Osteoblast (primary cell): ENCODE measurements around the gene CATSPERE. TPM values are rescaled to one million over a fixed set of nuclear protein-coding genes. Genes with fewer than 3 reads are reported as not detected.

ENCODE experiments used
- DNase-seq: peaks from one replicate; pipeline ENCODE4 v3.0.0; 2011; ENCODE audit warnings: low spot score, mixed read lengths; ENCODE audit not compliant: insufficient read length; ENCODE audit errors: missing footprints
- H2AFZ ChIP-seq: 2 replicates; pipeline ENCODE4 v1.6.0; 2011; ENCODE audit warnings: mild to moderate bottlenecking, low read length
- H3K27ac ChIP-seq: 2 replicates; pipeline ENCODE4 v1.5.1; 2011; ENCODE audit warnings: mild to moderate bottlenecking, low read depth, low read length, moderate library complexity
- H3K27me3 ChIP-seq: 2 replicates; pipeline ENCODE4 v1.6.0; 2012; ENCODE audit warnings: mild to moderate bottlenecking, control low read depth, inconsistent platforms, low read length, moderate library complexity; ENCODE audit not compliant: insufficient read depth
- H3K36me3 ChIP-seq: 2 replicates; pipeline ENCODE4 v1.5.1; 2011; ENCODE audit warnings: mild to moderate bottlenecking, low read length, control low read depth, moderate library complexity; ENCODE audit not compliant: insufficient read depth
- H3K4me1 ChIP-seq: 2 replicates; pipeline ENCODE4 v1.5.1; 2011; ENCODE audit warnings: mild to moderate bottlenecking, low read length, control low read depth, moderate library complexity; ENCODE audit not compliant: insufficient read depth
- H3K4me2 ChIP-seq: 2 replicates; pipeline ENCODE4 v1.6.0; 2011; ENCODE audit warnings: mild to moderate bottlenecking, low read length; ENCODE audit not compliant: insufficient read depth
- H3K4me3 ChIP-seq: fragments of 200-600 bp; sonication (generic); 3 replicates; pipeline ENCODE4 v1.5.1; 2012; ENCODE audit warnings: mild to moderate bottlenecking, low read length, inconsistent platforms; ENCODE audit not compliant: insufficient read depth
- H3K79me2 ChIP-seq: 2 replicates; pipeline ENCODE4 v1.6.0; 2012; ENCODE audit warnings: mild to moderate bottlenecking, low read length, control low read depth, inconsistent platforms; ENCODE audit not compliant: insufficient read depth
- H3K9me3 ChIP-seq: 2 replicates; pipeline ENCODE4 v1.5.1; 2011; ENCODE audit warnings: low read depth, low read length, control low read depth
- H4K20me1 ChIP-seq: 2 replicates; pipeline ENCODE4 v1.6.0; 2012; ENCODE audit warnings: mild to moderate bottlenecking, low read length, control low read depth; ENCODE audit not compliant: insufficient read depth
- total RNA-seq: library from RNA; depleted of rRNA; stranded (reverse); fragments of >200 nt; gene quantifications from 2 replicates; pipeline ENCODE4 v1.2.3, GENCODE V29; 2012
- TF ChIP-seq, protein P1 (sequence below): IDR thresholded peaks from 2 replicates; pipeline ENCODE4 v1.5.1; 2011; ENCODE audit warnings: mild to moderate bottlenecking, low read depth, low read length, moderate library complexity; ENCODE audit errors: extremely low read depth

The CATSPERE gene
- total RNA-seq, 1 donor, result 1.4 TPM

DNA sequence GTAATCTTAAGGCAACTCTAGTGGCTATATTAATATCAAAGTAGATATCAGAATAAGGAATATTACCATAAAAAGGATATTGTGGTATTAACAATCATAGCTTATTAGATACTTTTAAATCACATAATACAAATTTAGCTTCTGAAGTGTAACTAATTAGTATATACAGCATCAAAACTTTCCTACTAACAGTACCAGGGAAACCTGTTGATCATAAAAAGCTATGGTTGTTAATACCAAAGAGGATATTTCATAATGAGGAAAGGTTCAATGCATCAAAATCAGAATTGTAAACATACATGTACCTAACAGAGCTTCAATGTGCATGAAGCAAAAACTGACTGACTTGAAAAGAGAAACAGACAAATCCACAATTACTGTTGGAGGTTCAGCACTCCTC lies 33.4 kb upstream of the CATSPERE start:
- TF ChIP-seq, protein P1, sequence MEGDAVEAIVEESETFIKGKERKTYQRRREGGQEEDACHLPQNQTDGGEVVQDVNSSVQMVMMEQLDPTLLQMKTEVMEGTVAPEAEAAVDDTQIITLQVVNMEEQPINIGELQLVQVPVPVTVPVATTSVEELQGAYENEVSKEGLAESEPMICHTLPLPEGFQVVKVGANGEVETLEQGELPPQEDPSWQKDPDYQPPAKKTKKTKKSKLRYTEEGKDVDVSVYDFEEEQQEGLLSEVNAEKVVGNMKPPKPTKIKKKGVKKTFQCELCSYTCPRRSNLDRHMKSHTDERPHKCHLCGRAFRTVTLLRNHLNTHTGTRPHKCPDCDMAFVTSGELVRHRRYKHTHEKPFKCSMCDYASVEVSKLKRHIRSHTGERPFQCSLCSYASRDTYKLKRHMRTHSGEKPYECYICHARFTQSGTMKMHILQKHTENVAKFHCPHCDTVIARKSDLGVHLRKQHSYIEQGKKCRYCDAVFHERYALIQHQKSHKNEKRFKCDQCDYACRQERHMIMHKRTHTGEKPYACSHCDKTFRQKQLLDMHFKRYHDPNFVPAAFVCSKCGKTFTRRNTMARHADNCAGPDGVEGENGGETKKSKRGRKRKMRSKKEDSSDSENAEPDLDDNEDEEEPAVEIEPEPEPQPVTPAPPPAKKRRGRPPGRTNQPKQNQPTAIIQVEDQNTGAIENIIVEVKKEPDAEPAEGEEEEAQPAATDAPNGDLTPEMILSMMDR, result no peak
- H3K36me3 ChIP-seq, result peaks cover 26% of the 10 kb centered on the region
- H3K4me3 ChIP-seq, result no peak overlapping the region
- DNase-seq, result no peak
- H3K79me2 ChIP-seq, result peaks cover 12% of the 10 kb centered on the region
- H3K4me1 ChIP-seq, result peaks cover 1% of the 10 kb centered on the region
- no peaks in the 10 kb centered on the region for H3K27me3 ChIP-seq
- no peak overlapping the region for H3K4me2 ChIP-seq
- no peak overlapping the region for H3K27ac ChIP-seq
- no peaks in the 10 kb centered on the region for H3K9me3 ChIP-seq
- H4K20me1 ChIP-seq, result no peaks in the 10 kb centered on the region
- H2AFZ ChIP-seq, result no peak overlapping the region

DNA sequence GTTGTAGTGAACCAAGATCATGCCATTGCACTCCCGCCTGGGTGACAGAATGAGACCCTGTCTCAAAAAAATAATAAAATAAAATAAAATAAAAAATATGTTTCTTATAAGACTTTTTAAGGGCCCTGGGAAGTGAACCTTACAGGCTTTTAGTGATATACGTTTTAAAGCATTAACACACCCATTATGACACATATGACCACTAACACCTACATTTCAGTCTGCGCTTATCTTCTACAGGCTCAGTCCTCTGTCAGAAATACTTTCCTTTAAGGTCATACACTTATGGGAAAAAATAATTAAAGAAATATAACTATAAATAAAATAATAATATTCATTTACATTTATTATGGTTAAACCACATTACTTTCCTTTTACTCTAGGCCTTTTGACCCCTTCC lies 31.3 kb upstream of the CATSPERE start:
- no peak for DNase-seq
- peaks cover 23% of the 10 kb centered on the region for H3K36me3 ChIP-seq
- no peak overlapping the region for H3K27ac ChIP-seq
- no peaks in the 10 kb centered on the region for H3K9me3 ChIP-seq
- TF ChIP-seq, protein P1, result no peak
- H3K27me3 ChIP-seq, result no peaks in the 10 kb centered on the region
- H3K4me3 ChIP-seq, result no peak overlapping the region
- H4K20me1 ChIP-seq, result no peaks in the 10 kb centered on the region
- no peak overlapping the region for H3K4me2 ChIP-seq
- H3K4me1 ChIP-seq, result no peaks in the 10 kb centered on the region
- H3K79me2 ChIP-seq, result peaks cover 18% of the 10 kb centered on the region
- no peak overlapping the region for H2AFZ ChIP-seq

DNA sequence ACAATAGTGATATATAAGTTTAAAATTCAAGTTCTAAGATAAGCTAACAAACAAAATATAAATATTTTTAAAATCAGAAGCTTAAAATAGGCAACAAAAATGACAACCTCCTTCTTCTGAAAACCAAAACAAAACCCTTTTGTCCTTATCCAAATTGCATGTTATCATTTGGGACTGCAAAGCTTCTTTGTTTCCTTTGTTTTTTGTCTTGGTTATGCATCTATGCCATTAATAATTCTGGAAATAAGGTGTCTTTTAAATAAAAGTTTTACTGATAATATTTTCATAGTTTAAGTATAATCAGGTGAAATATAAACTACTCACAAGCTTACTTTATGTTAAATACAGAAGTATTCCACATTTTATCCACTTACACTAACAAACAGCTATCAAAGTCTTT lies 29.9 kb upstream of the CATSPERE start:
- H3K4me3 ChIP-seq, result no peak overlapping the region
- peaks cover 21% of the 10 kb centered on the region for H3K79me2 ChIP-seq
- no peaks in the 10 kb centered on the region for H3K9me3 ChIP-seq
- no peak overlapping the region for H2AFZ ChIP-seq
- no peaks in the 10 kb centered on the region for H3K27me3 ChIP-seq
- H3K4me1 ChIP-seq, result peaks cover 11% of the 10 kb centered on the region
- DNase-seq, result no peak
- TF ChIP-seq, protein P1, result no peak
- no peaks in the 10 kb centered on the region for H4K20me1 ChIP-seq
- no peak overlapping the region for H3K4me2 ChIP-seq
- no peak overlapping the region for H3K27ac ChIP-seq
- peaks cover 23% of the 10 kb centered on the region for H3K36me3 ChIP-seq

DNA sequence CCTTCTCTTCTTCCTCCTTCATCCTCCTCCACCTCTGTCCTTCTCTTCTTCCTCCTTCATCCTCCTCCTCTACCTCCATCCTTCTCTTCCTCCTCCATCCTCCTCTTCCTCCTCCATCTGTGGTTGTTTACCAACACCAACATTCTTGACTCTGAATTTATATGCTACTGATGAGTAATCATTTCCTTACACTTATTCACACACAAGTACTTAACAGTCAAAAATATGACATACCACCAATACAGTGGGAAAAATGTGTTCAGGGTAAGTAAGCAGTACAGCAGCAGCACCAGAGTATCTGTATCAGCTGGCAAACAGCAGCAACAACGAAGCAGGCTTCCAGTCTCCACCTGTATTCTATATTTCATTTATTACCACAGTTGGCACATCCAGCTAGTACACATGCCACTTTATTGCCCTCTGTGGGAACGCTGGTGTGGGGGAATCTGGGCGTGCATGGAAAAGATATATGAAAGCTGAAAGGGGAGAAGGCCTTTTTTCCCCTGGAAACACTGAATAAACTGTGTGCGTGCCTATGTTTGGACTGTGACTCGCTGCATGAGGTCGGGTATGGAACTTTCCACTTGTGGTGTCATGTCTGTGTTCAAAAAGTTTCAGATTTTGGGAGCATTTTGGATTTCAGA lies 25.4 kb upstream of the CATSPERE start:
- H4K20me1 ChIP-seq, result no peaks in the 10 kb centered on the region
- peaks cover 42% of the 10 kb centered on the region for H3K79me2 ChIP-seq
- peak overlapping the region; percentile 60 for H2AFZ ChIP-seq
- H3K4me2 ChIP-seq, result peak overlapping the region; percentile 41
- H3K36me3 ChIP-seq, result peaks cover 16% of the 10 kb centered on the region
- no peaks in the 10 kb centered on the region for H3K9me3 ChIP-seq
- no peaks in the 10 kb centered on the region for H3K27me3 ChIP-seq
- H3K27ac ChIP-seq, result peak overlapping the region; percentile 83
- TF ChIP-seq, protein P1, result no peak
- DNase-seq, result peak; percentile 73
- peak overlapping the region; percentile 43 for H3K4me3 ChIP-seq
- H3K4me1 ChIP-seq, result peaks cover 30% of the 10 kb centered on the region
